HG03460 (cell line): Measurements from ENCODE around the gene NUP42.
"Not testable (repeated sequence)": the region's sequence is repeated elsewhere in the genome, so short reads cannot be mapped to it uniquely, and the experiment has no call there.

Experiments used
- ATAC-seq: cut with Tn5 transposase; IDR thresholded peaks from one replicate; pipeline ENCODE4 v1.9.1; 2021; ENCODE audit not compliant: unreplicated experiment

The NUP42 gene

GRCh38 chr7:23204241-23204640 is 22.4 kb downstream of the NUP42 start:
- no peak for ATAC-seq

GRCh38 chr7:23205577-23205908 is 23.7 kb downstream of the NUP42 start:
- no peak for ATAC-seq

GRCh38 chr7:23205909-23206767 is 24.3 kb downstream of the NUP42 start:
- no peak for ATAC-seq

GRCh38 chr7:23207021-23207420 is 25.2 kb downstream of the NUP42 start:
- ATAC-seq: no peak

GRCh38 chr7:23207884-23208283 is 26.0 kb downstream of the NUP42 start:
- ATAC-seq: no peak

- no peak for ATAC-seq
These were observed 26.5 kb downstream of the NUP42 start for GRCh38 chr7:23208316-23208715.

GRCh38 chr7:23210506-23210905 is 28.7 kb downstream of the NUP42 start:
- ATAC-seq: no peak

GRCh38 chr7:23211589-23211988 is 29.7 kb downstream of the NUP42 start:
- no peak for ATAC-seq

- no peak for ATAC-seq
These were observed 30.5 kb downstream of the NUP42 start for GRCh38 chr7:23212395-23212794.

- no peak for ATAC-seq
These were observed 31.0 kb downstream of the NUP42 start for GRCh38 chr7:23212841-23213240.

- ATAC-seq: no peak
These were observed 31.9 kb downstream of the NUP42 start for GRCh38 chr7:23213755-23214154.

GRCh38 chr7:23214423-23214822 is 32.6 kb downstream of the NUP42 start:
- no peak for ATAC-seq

GRCh38 chr7:23214938-23215337 is 33.1 kb downstream of the NUP42 start:
- no peak for ATAC-seq

GRCh38 chr7:23216021-23216420 is 34.2 kb downstream of the NUP42 start:
- no peak for ATAC-seq

GRCh38 chr7:23218196-23218595 is 36.3 kb downstream of the NUP42 start:
- no peak for ATAC-seq

- ATAC-seq: no peak
These were observed 39.0 kb downstream of the NUP42 start for GRCh38 chr7:23220690-23221305.

GRCh38 chr7:23222439-23223030 is 40.7 kb downstream of the NUP42 start:
- ATAC-seq: no peak

- not testable (repeated sequence) for ATAC-seq
These were observed 42.5 kb downstream of the NUP42 start for GRCh38 chr7:23224364-23224763.

- no peak for ATAC-seq
These were observed 45.1 kb downstream of the NUP42 start for GRCh38 chr7:23226844-23227450.

- ATAC-seq: no peak
These were observed 46.6 kb downstream of the NUP42 start for GRCh38 chr7:23228412-23228811.

- no peak for ATAC-seq
These were observed 48.8 kb downstream of the NUP42 start for GRCh38 chr7:23230641-23231101.

GRCh38 chr7:23232966-23233365 is 51.1 kb downstream of the NUP42 start:
- ATAC-seq: no peak
